ENCODE results near the gene RALGAPA2. TPM values are rescaled to one million over a fixed set of nuclear protein-coding genes. Genes with fewer than 3 reads are reported as not detected.

RALGAPA2 gene
- total RNA-seq, 4 donors from 2014 or later = 13.3 to 29.8 (median 23.6) TPM

- H3K4me3 ChIP-seq = no peak overlapping the region
- DNase-seq = no peak
- intact Hi-C loops (cut with DNase I) = loop anchor here (10.0 kb wide), 1 partner anchor 203 kb away; the partner anchor contains the start of gene INSM1
- no peaks in the 10 kb centered on the region for H3K9me3 ChIP-seq
- H3K27ac ChIP-seq = no peak overlapping the region
- H3K36me3 ChIP-seq = peaks cover 0 to 57% (median 10%) of the 10 kb centered on the region in 3 donors
- no peak for TF ChIP-seq CTCF (IDR thresholded peaks at IDR 0.05)
- no peak for TF ChIP-seq POLR2A (IDR thresholded peaks at IDR 0.05)
- H3K4me1 ChIP-seq = no peaks in the 10 kb centered on the region
- WGBS, 2 donors = 96% methylated on average over 4 of the region's 4 CpGs
- no peaks in the 10 kb centered on the region for H3K27me3 ChIP-seq
Observed at GRCh38 chr20:20567712-20568111, 144.7 kb downstream of the RALGAPA2 start.

- Histone ChIP-seq H3K9me3 (no peaks in the 10 kb centered on the region), H3K4me3 (no peak overlapping the region), H3K27ac (no peak overlapping the region), H3K4me1 (no peaks in the 10 kb centered on the region), H3K36me3 (peaks cover 0 to 55% (median 13%) of the 10 kb centered on the region in 3 donors), H3K27me3 (no peaks in the 10 kb centered on the region)
- 93 to 100% methylated on average over 1 of the region's 1 CpG for WGBS, 2 donors
- no peak for TF ChIP-seq CTCF (IDR thresholded peaks at IDR 0.05)
- TF ChIP-seq POLR2A (IDR thresholded peaks at IDR 0.05) = no peak
- DNase-seq = no peak
- intact Hi-C loops (cut with DNase I) = loop anchor here (10.0 kb wide), 1 partner anchor 202 kb away; the partner anchor contains the start of gene INSM1
Observed at GRCh38 chr20:20566516-20566915, 145.9 kb downstream of the RALGAPA2 start.

- no peak for DNase-seq
- Histone ChIP-seq H3K4me3 (no peak overlapping the region), H3K27ac (no peak overlapping the region), H3K36me3 (peaks cover 0 to 65% (median 3%) of the 10 kb centered on the region in 3 donors), H3K27me3 (no peaks in the 10 kb centered on the region), H3K9me3 (no peaks in the 10 kb centered on the region), H3K4me1 (no peaks in the 10 kb centered on the region)
- intact Hi-C loops (cut with DNase I) = loop anchor here (10.0 kb wide), 1 partner anchor 199 kb away; the partner anchor contains the start of gene INSM1
- no peak for TF ChIP-seq POLR2A (IDR thresholded peaks at IDR 0.05)
- no peak for TF ChIP-seq CTCF (IDR thresholded peaks at IDR 0.05)
Observed at GRCh38 chr20:20564279-20564678, 148.2 kb downstream of the RALGAPA2 start.

GRCh38 chr20:20562507-20562906, 149.9 kb downstream of the RALGAPA2 start:
- no peak for DNase-seq
- Histone ChIP-seq H3K4me3 (no peak overlapping the region), H3K27ac (no peak overlapping the region), H3K27me3 (no peaks in the 10 kb centered on the region), H3K4me1 (no peaks in the 10 kb centered on the region), H3K9me3 (no peaks in the 10 kb centered on the region), H3K36me3 (peaks cover 0 to 67% (median 3%) of the 10 kb centered on the region in 3 donors)
- WGBS, 2 donors = 89 to 98% methylated on average over 4 of the region's 4 CpGs
- intact Hi-C loops (cut with DNase I) = loop anchor here (10.0 kb wide), 1 partner anchor 198 kb away; the partner anchor contains the start of gene INSM1
- TF ChIP-seq POLR2A (IDR thresholded peaks at IDR 0.05) = no peak
- no peak for TF ChIP-seq CTCF (IDR thresholded peaks at IDR 0.05)

- Histone ChIP-seq H3K4me3 (no peak overlapping the region), H3K9me3 (no peaks in the 10 kb centered on the region), H3K27ac (no peak overlapping the region), H3K36me3 (peaks cover 0 to 66% (median 3%) of the 10 kb centered on the region in 3 donors), H3K27me3 (no peaks in the 10 kb centered on the region), H3K4me1 (no peaks in the 10 kb centered on the region)
- no peak for DNase-seq
- intact Hi-C loops (cut with DNase I) = loop anchor here (10.0 kb wide), 1 partner anchor 197 kb away; the partner anchor contains the start of gene INSM1
- TF ChIP-seq CTCF (IDR thresholded peaks at IDR 0.05) = no peak
- no peak for TF ChIP-seq POLR2A (IDR thresholded peaks at IDR 0.05)
Observed at GRCh38 chr20:20561841-20562240, 150.6 kb downstream of the RALGAPA2 start.
